HCT116 (cell line): ENCODE measurements around the gene SOHLH2. TPM values are rescaled to one million over a fixed set of nuclear protein-coding genes. Genes with fewer than 3 reads are reported as not detected.

ENCODE experiments used
- ATAC-seq: fragments of 200-7000 bp; cut with Tn5 transposase; 2 replicates; pipeline ENCODE4 v1.9.1; 2020; ENCODE audit warnings: mild to moderate bottlenecking, moderate library complexity
- BruUV-seq: library from RNA; stranded (reverse); fragments of 400-500 nt; replicated peaks from 2 replicates; lab custom pipeline; 2021; lab: Mats Ljungman, UMichigan
- CTCF ChIA-PET: fragments of 300-600 bp; sonication (Branson Sonifier 250); formaldehyde crosslinking; loops from one replicate; lab custom pipeline; 2021; ENCODE audit warnings: antibody characterized with exemption; lab: Charles Lee
- POLR2A ChIA-PET: fragments of 300-600, 350-600 bp; sonication (Branson Sonifier 250); formaldehyde crosslinking; loops from one replicate; lab custom pipeline; 2021; ENCODE audit warnings: antibody characterized with exemption; lab: Charles Lee
- RAD21 ChIA-PET, 2 experiments: fragments of 300-600 bp; sonication (Branson Sonifier 250); formaldehyde crosslinking; loops; one replicate each; lab custom pipeline; 2023; ENCODE audit warnings: low total read pairs in 2 of 2; ENCODE audit not compliant: uncharacterized antibody in 2 of 2, unreplicated experiment in 2 of 2, low non-redundant PET in 1 of 2; lab: Charles Lee
- DNase-seq: peaks from one replicate; pipeline ENCODE4 v3.0.0-alpha.2; 2010; ENCODE audit warnings: low read depth, low spot score
- H2AFZ ChIP-seq: fragments of 200-600 bp; shearing (Covaris generic), sonication (generic); 2 replicates; pipeline ENCODE4 v1.6.1; 2017; ENCODE audit warnings: low read depth, mixed run types, mixed read lengths, antibody characterized with exemption, low read length; ENCODE audit not compliant: poor library complexity, severe bottlenecking
- H3K27ac ChIP-seq: 2 replicates; pipeline ENCODE4 v1.5.1; 2012; ENCODE audit warnings: low read depth, low read length
- H3K27me3 ChIP-seq: fragments of 200-600 bp; sonication (generic); 2 replicates; pipeline ENCODE4 v1.6.1; 2016; ENCODE audit warnings: mixed run types, low read length, mixed read lengths; ENCODE audit not compliant: insufficient read depth
- H3K36me3 ChIP-seq, 2 experiments: fragments of 200-500 bp in 1 of 2; fragments of 200-600 bp in 1 of 2; sonication (Bioruptor generic) in 1 of 2; sonication (generic) in 1 of 2; 2 replicates each; pipeline versions ENCODE4 v1.5.1 to v1.6.1; 2014 to 2016; ENCODE audit warnings: low read length in 2 of 2, inconsistent platforms in 1 of 2, mixed read lengths in 1 of 2, mixed run types in 1 of 2; ENCODE audit not compliant: insufficient read depth in 2 of 2, control insufficient read depth in 1 of 2
- H3K4me1 ChIP-seq, 2 experiments: fragments of 200-600 bp in 1 of 2; sonication (generic) in 1 of 2; 2 replicates each; pipeline versions ENCODE4 v1.5.1 to v1.6.1; 2012 to 2017; ENCODE audit warnings: low read length in 2 of 2, inconsistent platforms in 1 of 2, mild to moderate bottlenecking in 1 of 2, mixed read lengths in 1 of 2, mixed run types in 1 of 2, moderate library complexity in 1 of 2; ENCODE audit not compliant: insufficient read depth in 2 of 2, control insufficient read depth in 1 of 2
- H3K4me2 ChIP-seq: fragments of 200-600 bp; sonication (generic); 2 replicates; pipeline ENCODE4 v1.6.1; 2017; ENCODE audit warnings: mixed run types, low read length, mixed read lengths
- H3K4me3 ChIP-seq, 2 experiments: fragments of 200-600 bp in 1 of 2; sonication (generic) in 1 of 2; replicated peaks in 1 of 2; 2 replicates each; pipeline ENCODE4 v1.5.1; 2011 to 2016; ENCODE audit warnings: low read length in 2 of 2, control low read depth in 1 of 2, low read depth in 1 of 2, mild to moderate bottlenecking in 1 of 2, mixed read lengths in 1 of 2, mixed run types in 1 of 2
- H3K79me2 ChIP-seq: fragments of 200-600 bp; sonication (generic); 2 replicates; pipeline ENCODE4 v1.6.1; 2017; ENCODE audit warnings: mild to moderate bottlenecking, mixed run types, low read length, moderate library complexity, mixed read lengths; ENCODE audit not compliant: insufficient read depth
- H3K9ac ChIP-seq: fragments of 200-600 bp; sonication (generic); 2 replicates; pipeline ENCODE4 v1.6.1; 2016; ENCODE audit warnings: low read length, mixed read lengths
- H3K9me2 ChIP-seq: fragments of 200-600 bp; sonication (generic), shearing (Covaris generic); 2 replicates; pipeline ENCODE4 v1.6.1; 2017; ENCODE audit warnings: mixed run types, mild to moderate bottlenecking, moderate library complexity; ENCODE audit not compliant: insufficient read depth
- H3K9me3 ChIP-seq, 2 experiments: fragments of 200-500 bp in 1 of 2; fragments of 200-600 bp in 1 of 2; sonication (Bioruptor generic) in 1 of 2; sonication (generic) in 1 of 2; 2 replicates each; pipeline ENCODE4 v1.6.1; 2014 to 2017; ENCODE audit warnings: low read length in 2 of 2, mixed read lengths in 2 of 2, inconsistent platforms in 1 of 2, low read depth in 1 of 2, mild to moderate bottlenecking in 1 of 2, mixed run types in 1 of 2, moderate library complexity in 1 of 2; ENCODE audit not compliant: control insufficient read depth in 1 of 2, insufficient read depth in 1 of 2
- H4K20me1 ChIP-seq: fragments of 200-600 bp; sonication (generic), shearing (Covaris generic); 2 replicates; pipeline ENCODE4 v1.6.1; 2017; ENCODE audit warnings: mixed run types, mild to moderate bottlenecking, moderate library complexity; ENCODE audit not compliant: insufficient read depth
- MAX ChIP-seq: IDR thresholded peaks from 2 replicates; pipeline ENCODE4 v1.6.1; 2012
- POLR2A ChIP-seq: IDR thresholded peaks from 2 replicates; pipeline ENCODE4 v1.7.0; 2011; ENCODE audit warnings: borderline replicate concordance; ENCODE audit not compliant: insufficient read depth, insufficient read length; ENCODE audit errors: extremely low read depth
- SIN3A ChIP-seq: IDR thresholded peaks from 2 replicates; pipeline ENCODE4 v1.6.1; 2012; ENCODE audit warnings: low read depth
- TCF7L2 ChIP-seq: IDR thresholded peaks from 2 replicates; pipeline ENCODE4 v1.7.0; 2011; ENCODE audit warnings: borderline replicate concordance, inconsistent platforms; ENCODE audit not compliant: insufficient read depth, insufficient read length; ENCODE audit errors: extremely low read depth
- intact Hi-C: fragments of 100-400 bp; cut with micrococcal nuclease; formaldehyde crosslinking; loops from 2 replicates; pipeline ENCODE4 v1.10.0; 2022
- total RNA-seq: library from RNA; stranded (reverse); gene quantifications from one replicate; pipeline ENCODE4 v1.2.1, GENCODE V29; 2021; ENCODE audit not compliant: unreplicated experiment

Gene SOHLH2
- total RNA-seq, 1 experiment from 2014 or later = not detected

GRCh38 chr13:36166046-36166445 lies 48.3 kb downstream of the SOHLH2 start:
- H3K9me3 ChIP-seq = peaks cover 0 to 14% of the 10 kb centered on the region in 2 experiments; a peak in 1 of 4 replicates
- RAD21 ChIA-PET = no interaction called here
- ATAC-seq = no peak
- no peak overlapping the region for H3K4me3 ChIP-seq
- DNase-seq = no peak
- H3K4me2 ChIP-seq = no peak overlapping the region
- no peak overlapping the region for H2AFZ ChIP-seq
- CTCF ChIA-PET = no interaction called here
- no peaks in the 10 kb centered on the region for H3K27me3 ChIP-seq
- no peaks in the 10 kb centered on the region for H3K9me2 ChIP-seq
- intact Hi-C loops = no loop called here
- H3K4me1 ChIP-seq = no peaks in the 10 kb centered on the region
- H3K27ac ChIP-seq = no peak overlapping the region
- POLR2A ChIA-PET = no interaction called here
- no peak overlapping the region for H3K9ac ChIP-seq
- TF ChIP-seq POLR2A = no peak
- TF ChIP-seq MAX = no peak
- TF ChIP-seq TCF7L2 = no peak
- no TSS peak for BruUV-seq
- H3K36me3 ChIP-seq = no peaks in the 10 kb centered on the region
- H4K20me1 ChIP-seq = no peaks in the 10 kb centered on the region
- no peaks in the 10 kb centered on the region for H3K79me2 ChIP-seq

- Histone ChIP-seq H3K27me3 (no peaks in the 10 kb centered on the region), H3K9me3 (peaks cover 0 to 8% of the 10 kb centered on the region in 2 experiments; a peak in 1 of 4 replicates), H4K20me1 (no peaks in the 10 kb centered on the region), H3K9me2 (no peaks in the 10 kb centered on the region), H3K27ac (no peak overlapping the region), H3K4me1 (no peaks in the 10 kb centered on the region), H3K4me3 (no peak overlapping the region), H3K4me2 (no peak overlapping the region), H3K36me3 (no peaks in the 10 kb centered on the region), H3K79me2 (no peaks in the 10 kb centered on the region), H3K9ac (no peak overlapping the region), H2AFZ (no peak overlapping the region)
- CTCF ChIA-PET = no interaction called here
- TF ChIP-seq SIN3A = no peak
- ATAC-seq = no peak
- DNase-seq = no peak
- POLR2A ChIA-PET = no interaction called here
- RAD21 ChIA-PET = no interaction called here
- no TSS peak for BruUV-seq
- intact Hi-C loops = no loop called here
Measured at GRCh38 chr13:36163809-36164308, 50.5 kb downstream of the SOHLH2 start.
